Chondrocyte (in vitro differentiated cells): ENCODE measurements around the gene SERPINB7. TPM values are rescaled to one million over a fixed set of nuclear protein-coding genes. Genes with fewer than 3 reads are reported as not detected.
A peak's percentile ranks its signal among the peaks of the same experiment; 100 is the strongest.

Source experiments
- DNase-seq: peaks from one replicate; pipeline ENCODE4 v3.0.0; 2021; ENCODE audit warnings: mixed read lengths, low spot score
- H3K27ac Mint-ChIP-seq: one replicate; pipeline ENCODE4 v1.8.0; 2021; ENCODE audit warnings: mild to moderate bottlenecking, moderate library complexity, mixed read lengths; ENCODE audit not compliant: unreplicated experiment
- H3K27me3 Mint-ChIP-seq: 2 replicates; pipeline ENCODE4 v1.8.0; 2021; ENCODE audit warnings: low read depth, mixed read lengths
- H3K36me3 Mint-ChIP-seq: 2 replicates; pipeline ENCODE4 v1.8.0; 2021; ENCODE audit warnings: low read depth, mixed read lengths
- H3K4me1 Mint-ChIP-seq: 2 replicates; pipeline ENCODE4 v1.8.0; 2021; ENCODE audit warnings: low read depth, mild to moderate bottlenecking, mixed read lengths
- H3K4me3 Mint-ChIP-seq: one replicate; pipeline ENCODE4 v1.8.0; 2021; ENCODE audit warnings: mild to moderate bottlenecking, moderate library complexity, mixed read lengths; ENCODE audit not compliant: unreplicated experiment
- H3K9me3 Mint-ChIP-seq: 2 replicates; pipeline ENCODE4 v1.8.0; 2021; ENCODE audit warnings: low read depth, mixed read lengths
- CTCF ChIP-seq: fragments of 200-600 bp; sonication (generic); IDR thresholded peaks from 2 replicates; pipeline ENCODE4 v1.5.0; 2021; ENCODE audit warnings: antibody characterized with exemption, mild to moderate bottlenecking, moderate library complexity
- total RNA-seq: library from RNA; stranded (reverse); gene quantifications from 3 replicates; pipeline ENCODE4 v1.2.1, GENCODE V29; 2021

The SERPINB7 gene
- total RNA-seq, 1 donor from 2014 or later, result not detected

GRCh38 chr18:63820694-63821093 lies 45.5 kb downstream of the SERPINB7 start:
- no peak for TF ChIP-seq CTCF
- peaks cover 16% of the 10 kb centered on the region for H3K9me3 Mint-ChIP-seq
- no peak overlapping the region for H3K27ac Mint-ChIP-seq
- H3K4me1 Mint-ChIP-seq, result peaks cover 6% of the 10 kb centered on the region
- DNase-seq, result no peak
- no peaks in the 10 kb centered on the region for H3K27me3 Mint-ChIP-seq
- no peak overlapping the region for H3K4me3 Mint-ChIP-seq
- peaks cover 2% of the 10 kb centered on the region for H3K36me3 Mint-ChIP-seq

- no peak for DNase-seq
- no peaks in the 10 kb centered on the region for H3K36me3 Mint-ChIP-seq
- H3K27me3 Mint-ChIP-seq, result peaks cover 6% of the 10 kb centered on the region
- TF ChIP-seq CTCF, result peak; percentile 64
- H3K4me1 Mint-ChIP-seq, result no peaks in the 10 kb centered on the region
- H3K9me3 Mint-ChIP-seq, result no peaks in the 10 kb centered on the region
- no peak overlapping the region for H3K4me3 Mint-ChIP-seq
- H3K27ac Mint-ChIP-seq, result no peak overlapping the region
Observed at GRCh38 chr18:63823516-63824219, 48.5 kb downstream of the SERPINB7 start.

GRCh38 chr18:63824220-63824525 lies 49.0 kb downstream of the SERPINB7 start:
- H3K36me3 Mint-ChIP-seq, result no peaks in the 10 kb centered on the region
- peaks cover 6% of the 10 kb centered on the region for H3K27me3 Mint-ChIP-seq
- no peaks in the 10 kb centered on the region for H3K4me1 Mint-ChIP-seq
- no peak for DNase-seq
- no peak for TF ChIP-seq CTCF
- no peaks in the 10 kb centered on the region for H3K9me3 Mint-ChIP-seq
- no peak overlapping the region for H3K27ac Mint-ChIP-seq
- no peak overlapping the region for H3K4me3 Mint-ChIP-seq

GRCh38 chr18:63828120-63828519 lies 52.9 kb downstream of the SERPINB7 start:
- DNase-seq, result no peak
- H3K27ac Mint-ChIP-seq, result no peak overlapping the region
- H3K9me3 Mint-ChIP-seq, result no peaks in the 10 kb centered on the region
- no peaks in the 10 kb centered on the region for H3K4me1 Mint-ChIP-seq
- H3K27me3 Mint-ChIP-seq, result peaks cover 18% of the 10 kb centered on the region
- H3K36me3 Mint-ChIP-seq, result no peaks in the 10 kb centered on the region
- no peak for TF ChIP-seq CTCF
- no peak overlapping the region for H3K4me3 Mint-ChIP-seq

GRCh38 chr18:63828656-63829055 lies 53.4 kb downstream of the SERPINB7 start:
- DNase-seq, result no peak
- Mint-ChIP-seq H3K9me3 (no peaks in the 10 kb centered on the region), H3K4me1 (no peaks in the 10 kb centered on the region), H3K4me3 (no peak overlapping the region), H3K27me3 (peaks cover 19% of the 10 kb centered on the region), H3K36me3 (no peaks in the 10 kb centered on the region), H3K27ac (no peak overlapping the region)
- TF ChIP-seq CTCF, result no peak
